CD4-positive, alpha-beta T cell (primary cell): ENCODE results near the gene CD300LF. TPM values are rescaled to one million over a fixed set of nuclear protein-coding genes. Genes with fewer than 3 reads are reported as not detected.

Experiments used
- ATAC-seq: fragments of 200-7000 bp; cut with Tn5 transposase; one replicate; pipeline ENCODE4 v1.10.0; 2022; ENCODE audit warnings: mild to moderate bottlenecking; ENCODE audit not compliant: poor library complexity
- CTCF ChIA-PET: fragments of 350-600 bp; sonication (Branson Sonifier 250); formaldehyde crosslinking; loops from one replicate; lab custom pipeline; 2021; ENCODE audit warnings: antibody characterized with exemption, inconsistent platforms; lab: Charles Lee
- POLR2A ChIA-PET: fragments of 350-600 bp; sonication (Branson Sonifier 250); formaldehyde crosslinking; loops from one replicate; lab custom pipeline; 2021; ENCODE audit warnings: antibody characterized with exemption, inconsistent platforms; lab: Charles Lee
- DNase-seq, 14 experiments: peaks; one replicate each; pipeline ENCODE4 v3.0.0-alpha.2; 2013 to 2020; ENCODE audit warnings: mixed read lengths in 2 of 14
- H3K27ac ChIP-seq, 2 donors: one replicate each; pipeline versions ENCODE4 v1.5.1 to v1.7.0; 2013; ENCODE audit warnings: low read length in 2 of 2, low read depth in 1 of 2, mild to moderate bottlenecking in 1 of 2
- H3K27me3 ChIP-seq, 2 experiments: 1 replicate in 1 of 2; 2 replicates in 1 of 2; pipeline versions ENCODE4 v1.6.1 to v1.7.0; 2013; ENCODE audit warnings: low read length in 2 of 2, control low read depth in 1 of 2, mild to moderate bottlenecking in 1 of 2, moderate library complexity in 1 of 2; ENCODE audit not compliant: insufficient read depth in 2 of 2, control insufficient read depth in 1 of 2
- H3K36me3 ChIP-seq: one replicate; pipeline ENCODE4 v1.6.1; 2013; ENCODE audit warnings: low read length, control low read depth; ENCODE audit not compliant: insufficient read depth
- H3K4me1 ChIP-seq: one replicate; pipeline ENCODE4 v1.6.1; 2013; ENCODE audit warnings: low read length, control low read depth; ENCODE audit not compliant: insufficient read depth
- H3K4me3 ChIP-seq: one replicate; pipeline ENCODE4 v1.5.1; 2013; ENCODE audit warnings: mild to moderate bottlenecking, low read length, moderate library complexity
- H3K9me3 ChIP-seq, 2 experiments: 1 replicate in 1 of 2; 2 replicates in 1 of 2; pipeline versions ENCODE4 v1.6.1 to v1.7.0; 2013; ENCODE audit warnings: low read length in 2 of 2, mild to moderate bottlenecking in 2 of 2, control low read depth in 1 of 2, moderate library complexity in 1 of 2; ENCODE audit not compliant: control insufficient read depth in 1 of 2, insufficient read depth in 1 of 2
- H3K27ac Mint-ChIP-seq: one replicate; pipeline ENCODE4 v1.8.0; 2020; ENCODE audit warnings: mixed read lengths
- H3K27me3 Mint-ChIP-seq: one replicate; pipeline ENCODE4 v1.8.0; 2021; ENCODE audit warnings: mixed read lengths
- H3K36me3 Mint-ChIP-seq: one replicate; pipeline ENCODE4 v1.8.0; 2021; ENCODE audit warnings: low read depth, mixed read lengths
- H3K4me1 Mint-ChIP-seq: one replicate; pipeline ENCODE4 v1.8.0; 2021; ENCODE audit warnings: low read depth, mixed read lengths
- H3K4me3 Mint-ChIP-seq: one replicate; pipeline ENCODE4 v1.8.0; 2020; ENCODE audit warnings: mild to moderate bottlenecking, mixed read lengths
- H3K9me3 Mint-ChIP-seq: one replicate; pipeline ENCODE4 v1.8.0; 2020; ENCODE audit warnings: mixed read lengths
- intact Hi-C, 2 experiments: fragments of 100-400 bp; cut with DNase I in 1 of 2; cut with micrococcal nuclease in 1 of 2; formaldehyde crosslinking; loops; one replicate each; pipeline versions ENCODE4 v1.15.1 to v1.9.0; 2023 to 2025; cut with DNase I, micrococcal nuclease
- total RNA-seq, 174 experiments: library from RNA in 2 of 174; stranded (reverse) in 2 of 174; gene quantifications; one replicate each; pipeline ENCODE4 v1.2.3 and lab custom pipeline; 2021 to 2026
- TF ChIP-seq, protein P1 (sequence below): fragments of 200-600 bp; IDR thresholded peaks from one replicate; pipeline ENCODE4 v1.8.0; 2022; ENCODE audit warnings: antibody characterized with exemption, mild to moderate bottlenecking

CD300LF gene
- total RNA-seq, 2 experiments from 2014 or later, result 0.39 to 1.0 TPM

DNA sequence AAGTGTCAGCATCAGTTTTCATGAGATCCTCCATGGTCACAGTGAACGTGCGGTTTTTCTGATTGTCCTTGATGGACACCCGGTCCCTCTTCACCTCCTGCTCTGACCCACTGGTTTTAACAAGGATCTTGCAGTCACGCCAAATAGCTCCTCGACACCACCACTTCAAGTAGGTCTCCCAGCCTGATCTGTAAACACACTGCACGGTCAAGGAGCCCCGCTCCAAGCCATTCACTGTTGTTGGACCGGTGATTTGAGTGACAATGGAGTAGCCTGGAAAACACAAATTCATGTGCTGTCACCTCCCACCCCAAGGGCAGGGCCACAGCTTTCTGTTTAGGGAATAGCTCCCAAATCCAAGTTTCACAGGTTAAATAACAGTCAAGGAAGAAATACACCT lies 8.2 kb downstream of the CD300LF start:
- intact Hi-C loops, result no loop called here
- Mint-ChIP-seq H3K4me1 (no peaks in the 10 kb centered on the region), H3K9me3 (no peaks in the 10 kb centered on the region), H3K27me3 (no peaks in the 10 kb centered on the region), H3K36me3 (no peaks in the 10 kb centered on the region), H3K27ac (no peak overlapping the region), H3K4me3 (no peak overlapping the region)
- ATAC-seq (no peak), DNase-seq (no peak)
- POLR2A ChIA-PET, result no interaction called here
- no peaks in the 10 kb centered on the region for H3K27me3 ChIP-seq
- H3K4me3 ChIP-seq, result no peak overlapping the region
- H3K27ac ChIP-seq, result no peak overlapping the region
- no peaks in the 10 kb centered on the region for H3K4me1 ChIP-seq
- CTCF ChIA-PET, result interaction anchor here (0.6 kb wide), 1 partner anchor 8 kb away, joined by 3 read pairs; the partner anchor contains the start of gene CD300LF
- H3K9me3 ChIP-seq, result no peaks in the 10 kb centered on the region
- H3K36me3 ChIP-seq, result no peaks in the 10 kb centered on the region
- TF ChIP-seq, protein P1, sequence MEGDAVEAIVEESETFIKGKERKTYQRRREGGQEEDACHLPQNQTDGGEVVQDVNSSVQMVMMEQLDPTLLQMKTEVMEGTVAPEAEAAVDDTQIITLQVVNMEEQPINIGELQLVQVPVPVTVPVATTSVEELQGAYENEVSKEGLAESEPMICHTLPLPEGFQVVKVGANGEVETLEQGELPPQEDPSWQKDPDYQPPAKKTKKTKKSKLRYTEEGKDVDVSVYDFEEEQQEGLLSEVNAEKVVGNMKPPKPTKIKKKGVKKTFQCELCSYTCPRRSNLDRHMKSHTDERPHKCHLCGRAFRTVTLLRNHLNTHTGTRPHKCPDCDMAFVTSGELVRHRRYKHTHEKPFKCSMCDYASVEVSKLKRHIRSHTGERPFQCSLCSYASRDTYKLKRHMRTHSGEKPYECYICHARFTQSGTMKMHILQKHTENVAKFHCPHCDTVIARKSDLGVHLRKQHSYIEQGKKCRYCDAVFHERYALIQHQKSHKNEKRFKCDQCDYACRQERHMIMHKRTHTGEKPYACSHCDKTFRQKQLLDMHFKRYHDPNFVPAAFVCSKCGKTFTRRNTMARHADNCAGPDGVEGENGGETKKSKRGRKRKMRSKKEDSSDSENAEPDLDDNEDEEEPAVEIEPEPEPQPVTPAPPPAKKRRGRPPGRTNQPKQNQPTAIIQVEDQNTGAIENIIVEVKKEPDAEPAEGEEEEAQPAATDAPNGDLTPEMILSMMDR, result no peak

DNA sequence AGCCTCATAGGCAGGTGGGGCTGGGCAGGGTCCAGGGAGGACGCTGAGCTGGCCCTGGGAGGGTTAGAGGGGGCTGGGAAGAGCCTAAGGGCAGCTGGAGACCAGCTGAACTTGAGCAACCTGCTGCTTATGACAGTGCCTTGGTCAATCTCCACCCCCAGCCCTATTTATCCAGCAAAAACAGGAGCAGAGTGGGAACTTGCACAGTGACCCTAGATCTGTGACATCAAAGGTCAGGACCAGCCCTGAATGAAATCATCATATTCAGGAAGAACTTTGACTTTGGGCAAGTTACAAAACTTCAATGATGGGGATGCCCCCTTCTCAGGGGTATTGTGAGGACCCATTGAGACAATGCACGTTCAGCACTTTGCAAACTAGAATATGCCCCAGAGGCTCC lies 9.4 kb downstream of the CD300LF start:
- no peaks in the 10 kb centered on the region for H3K36me3 ChIP-seq
- DNase-seq, result no peak
- no peaks in the 10 kb centered on the region for H3K27me3 Mint-ChIP-seq

DNA sequence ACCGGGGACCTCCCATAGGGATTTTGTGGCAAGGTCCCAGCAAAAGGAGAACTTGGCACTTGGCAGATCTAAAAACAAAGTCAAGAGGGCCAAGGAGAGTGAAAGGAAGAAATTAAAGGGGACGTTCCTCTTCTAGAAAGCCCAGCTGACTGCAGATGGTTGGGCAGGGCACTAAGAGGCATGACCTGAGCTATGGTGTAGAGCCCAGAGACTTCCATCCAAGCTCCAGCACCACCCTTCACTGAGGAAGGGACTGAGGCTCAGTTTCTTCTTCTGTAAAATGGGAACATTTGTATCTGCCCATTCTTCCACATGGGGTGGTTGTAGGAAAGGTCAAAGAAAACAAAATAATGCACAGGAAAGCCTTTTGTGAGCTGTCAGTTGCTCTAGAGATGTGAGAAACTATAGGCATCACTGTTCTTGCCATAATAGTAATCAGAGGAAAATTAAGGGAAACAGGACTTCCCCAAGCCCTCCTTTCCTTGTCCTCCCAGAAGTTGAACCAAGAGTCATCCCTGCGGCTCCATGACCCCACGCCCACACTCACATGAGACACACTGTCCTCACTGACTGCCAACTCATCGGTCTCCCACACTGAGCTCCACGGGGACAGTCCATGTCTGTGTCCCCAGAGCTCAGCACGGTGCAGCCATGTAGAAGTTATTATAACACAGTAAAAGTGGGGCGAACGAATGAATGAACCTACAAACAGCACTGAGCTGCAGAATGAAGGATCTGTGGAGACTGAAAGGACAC lies 10.4 kb downstream of the CD300LF start:
- H3K27ac ChIP-seq, result no peak overlapping the region
- POLR2A ChIA-PET, result no interaction called here
- H3K36me3 Mint-ChIP-seq, result no peaks in the 10 kb centered on the region
- H3K27ac Mint-ChIP-seq, result no peak overlapping the region
- intact Hi-C loops, result no loop called here
- H3K27me3 Mint-ChIP-seq, result no peaks in the 10 kb centered on the region
- TF ChIP-seq, protein P1, result no peak
- ATAC-seq (no peak), DNase-seq (no peak)
- CTCF ChIA-PET, result interaction anchor here (0.7 kb wide), 1 partner anchor 311 kb away, joined by 4 read pairs; no protein-coding TSS in a partner anchor
- H3K36me3 ChIP-seq, result no peaks in the 10 kb centered on the region
- H3K9me3 ChIP-seq, result no peaks in the 10 kb centered on the region
- no peaks in the 10 kb centered on the region for H3K9me3 Mint-ChIP-seq
- H3K4me3 ChIP-seq, result no peak overlapping the region
- H3K4me1 Mint-ChIP-seq, result no peaks in the 10 kb centered on the region
- H3K4me1 ChIP-seq, result no peaks in the 10 kb centered on the region
- no peaks in the 10 kb centered on the region for H3K27me3 ChIP-seq
- H3K4me3 Mint-ChIP-seq, result no peak overlapping the region

More for the DNA sequence above, 9.4 kb downstream of the CD300LF start:
- TF ChIP-seq, protein P1, result no peak
- Mint-ChIP-seq H3K4me1 (no peaks in the 10 kb centered on the region), H3K9me3 (no peaks in the 10 kb centered on the region), H3K4me3 (no peak overlapping the region), H3K36me3 (no peaks in the 10 kb centered on the region), H3K27ac (no peak overlapping the region)
- H3K27ac ChIP-seq, result no peak overlapping the region
- no peaks in the 10 kb centered on the region for H3K27me3 ChIP-seq
- no peaks in the 10 kb centered on the region for H3K9me3 ChIP-seq
- POLR2A ChIA-PET, result no interaction called here
- CTCF ChIA-PET, result no interaction called here
- no peak for ATAC-seq
- intact Hi-C loops, result no loop called here
- no peaks in the 10 kb centered on the region for H3K4me1 ChIP-seq
- no peak overlapping the region for H3K4me3 ChIP-seq
